GM18526 (cell line): Measurements from ENCODE around the gene USP36.

Experiments
- POLR2A ChIP-seq: IDR thresholded peaks from 3 replicates; pipeline ENCODE4 v1.6.1; 2011; ENCODE audit not compliant: insufficient read length; ENCODE audit errors: extremely low read depth

USP36 gene

GRCh38 chr17:78876094-78876597 is 35.5 kb upstream of the USP36 start:
- TF ChIP-seq POLR2A = no peak

GRCh38 chr17:78875363-78876093 is 34.9 kb upstream of the USP36 start:
- TF ChIP-seq POLR2A = no peak

DNA sequence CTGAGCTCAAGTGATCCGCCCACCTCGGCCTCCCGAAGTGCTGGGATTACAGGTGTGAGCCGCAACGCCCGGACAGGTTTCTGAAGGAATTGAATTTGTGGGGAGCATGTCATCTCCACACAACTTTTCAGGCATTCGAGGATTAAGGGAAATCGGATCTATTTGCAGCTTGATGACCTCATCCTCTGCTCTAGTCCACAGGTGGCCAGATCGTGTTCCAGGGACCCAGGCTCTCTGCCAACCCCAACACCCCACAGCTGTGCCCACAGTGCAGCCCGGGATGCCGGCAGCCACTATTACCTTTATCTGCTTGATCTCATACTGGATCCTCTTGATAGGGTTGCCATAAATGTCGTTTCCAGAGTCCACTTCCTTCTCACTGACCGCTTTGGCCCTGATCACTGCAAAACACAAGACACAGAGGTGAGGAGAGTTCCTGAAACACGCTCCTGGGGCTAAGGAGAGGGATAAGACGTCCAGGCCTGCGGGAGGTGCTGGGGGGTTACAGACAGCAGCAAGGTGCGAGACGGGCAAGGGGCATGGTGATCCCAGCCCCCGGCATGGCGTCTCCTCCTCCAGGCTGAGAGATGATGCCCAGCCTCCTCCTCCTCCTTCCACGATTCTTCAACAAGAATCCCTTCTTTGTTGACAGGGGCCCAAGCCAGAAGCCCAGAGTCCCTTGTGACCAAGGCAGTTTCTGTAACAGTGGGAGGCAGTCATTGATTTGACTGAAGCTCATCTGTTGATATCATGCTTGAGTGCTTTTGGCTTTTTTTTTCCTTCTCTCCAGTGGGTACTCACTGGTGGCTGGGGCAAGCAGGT is 33.1 kb upstream of the USP36 start:
- no peak for TF ChIP-seq POLR2A

DNA sequence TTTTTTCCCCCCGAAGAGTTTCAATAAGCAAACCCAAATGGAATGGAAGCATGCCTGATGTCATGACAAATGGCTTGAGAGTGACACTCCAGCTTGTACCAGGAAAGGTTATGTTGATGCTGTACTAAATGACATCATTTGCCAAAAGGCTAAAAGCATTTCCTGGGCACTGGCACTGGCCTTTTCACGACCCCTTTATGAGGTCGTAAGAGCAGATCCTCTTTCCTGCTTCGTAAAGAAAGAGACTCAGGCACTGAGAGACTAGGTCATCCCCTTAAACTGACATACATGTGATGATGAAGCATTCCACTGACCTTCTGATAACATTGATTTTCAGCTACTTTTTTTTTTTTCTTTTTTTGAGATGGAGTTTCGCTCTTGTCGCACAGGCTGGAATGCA is 31.9 kb upstream of the USP36 start:
- TF ChIP-seq POLR2A = no peak

DNA sequence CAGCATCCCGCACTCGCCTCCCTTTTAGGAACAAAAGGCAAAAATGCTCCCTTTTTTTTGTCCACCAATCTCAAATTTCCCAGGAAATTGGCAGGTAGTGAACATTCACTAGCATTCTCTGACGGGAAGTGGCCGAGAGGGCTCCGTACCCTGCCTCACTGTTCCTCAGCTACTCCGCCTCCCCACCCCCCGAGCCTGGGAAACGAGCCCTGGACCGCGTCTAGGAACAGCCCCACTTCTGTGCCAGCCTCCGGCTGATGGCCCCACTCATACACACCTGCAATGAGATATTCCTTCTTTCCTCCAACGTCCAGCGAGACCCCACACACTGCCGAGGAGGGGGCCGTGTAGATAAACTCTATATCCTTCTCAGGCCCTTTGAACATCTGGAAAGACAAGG is 30.0 kb upstream of the USP36 start:
- no peak for TF ChIP-seq POLR2A

GRCh38 chr17:78868391-78868790 is 27.8 kb upstream of the USP36 start:
- no peak for TF ChIP-seq POLR2A

- no peak for TF ChIP-seq POLR2A
Measured at GRCh38 chr17:78865682-78866390, 25.2 kb upstream of the USP36 start.

- TF ChIP-seq POLR2A = no peak
Measured at GRCh38 chr17:78864117-78864516, 23.5 kb upstream of the USP36 start.

GRCh38 chr17:78862073-78863023 is 21.7 kb upstream of the USP36 start:
- no peak for TF ChIP-seq POLR2A

DNA sequence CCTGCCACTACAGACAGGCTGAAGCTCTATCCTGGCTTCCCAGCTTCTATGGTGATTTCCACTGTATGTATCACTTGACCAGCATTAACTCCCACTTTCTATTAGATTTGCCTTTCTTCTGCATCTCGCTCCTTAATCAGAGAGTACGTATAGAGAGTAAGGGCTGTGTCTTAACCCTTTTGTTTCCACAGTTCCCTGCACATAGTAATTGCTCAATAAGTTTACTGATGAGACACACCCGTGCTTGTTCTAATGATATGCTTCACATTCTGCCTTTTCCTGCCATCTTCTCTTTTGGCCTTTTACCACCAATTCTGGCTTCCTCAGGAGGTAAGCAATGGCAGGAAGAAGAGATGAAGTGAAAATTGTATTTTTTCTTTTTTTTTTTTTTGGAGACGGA is 20.6 kb upstream of the USP36 start:
- no peak for TF ChIP-seq POLR2A

DNA sequence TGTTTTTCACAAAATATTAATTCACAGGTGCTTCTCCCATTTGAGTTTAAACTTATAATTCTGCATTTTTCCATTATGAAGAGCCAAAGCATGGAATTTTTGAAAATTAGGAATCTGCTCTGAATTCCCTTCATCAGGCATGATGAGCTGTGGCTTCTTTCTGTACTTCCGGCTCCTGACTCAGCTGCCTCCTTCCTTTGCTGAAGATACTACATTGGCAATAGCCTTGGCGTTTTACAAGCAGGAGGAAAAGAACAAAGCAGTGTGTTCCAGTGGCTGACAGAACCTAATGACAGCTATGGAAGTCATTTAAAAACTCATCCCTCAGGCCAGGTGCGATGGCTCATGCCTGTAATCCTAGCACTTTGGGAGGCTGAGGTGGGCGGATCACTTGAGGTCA is 18.4 kb upstream of the USP36 start:
- no peak for TF ChIP-seq POLR2A

DNA sequence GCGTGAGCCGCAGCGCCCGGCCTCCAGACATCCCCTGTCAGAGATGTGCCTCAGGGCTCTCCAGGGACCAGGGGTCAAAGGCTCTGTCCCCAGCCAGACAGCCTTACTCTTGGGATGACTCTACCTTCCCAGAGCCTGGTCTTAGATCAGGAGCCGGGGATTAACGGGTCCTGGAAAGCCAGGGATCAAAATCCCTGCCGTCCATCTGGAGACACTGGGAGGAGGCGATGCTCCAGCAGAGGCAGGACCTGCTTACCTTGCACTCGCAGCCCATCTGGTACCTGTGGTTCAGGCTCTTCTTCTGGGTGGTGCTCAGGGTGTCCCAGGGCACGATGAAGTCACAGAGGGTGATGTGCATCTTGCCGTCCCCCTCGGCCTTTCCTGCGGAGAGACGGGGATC is 16.7 kb upstream of the USP36 start:
- TF ChIP-seq POLR2A = no peak

- no peak for TF ChIP-seq POLR2A
Measured at GRCh38 chr17:78855561-78856165, 15.0 kb upstream of the USP36 start.

GRCh38 chr17:78854508-78854907 is 13.9 kb upstream of the USP36 start:
- no peak for TF ChIP-seq POLR2A

DNA sequence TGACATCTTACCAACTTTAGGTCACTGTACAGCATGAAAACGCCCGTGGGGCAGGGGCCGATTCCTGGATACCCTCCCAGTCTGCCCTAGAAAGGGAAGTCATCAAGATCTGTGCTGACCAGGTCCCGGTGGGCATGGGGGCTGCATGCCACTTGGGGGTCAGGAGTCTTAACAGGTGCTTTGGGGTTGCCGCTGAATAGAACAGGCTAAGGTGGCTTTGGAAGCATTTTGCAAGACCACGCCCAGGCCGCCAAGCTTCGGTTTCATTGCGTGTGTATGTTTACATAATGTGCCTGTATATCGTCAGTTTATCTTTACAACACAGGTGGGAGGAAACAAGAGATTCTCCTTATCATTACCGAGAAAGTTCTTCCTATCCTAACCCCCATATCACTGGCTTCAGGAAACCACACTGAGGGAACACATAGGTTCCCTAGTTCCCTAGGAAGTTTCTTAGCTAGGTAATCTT is 13.3 kb upstream of the USP36 start:
- TF ChIP-seq POLR2A = no peak

DNA sequence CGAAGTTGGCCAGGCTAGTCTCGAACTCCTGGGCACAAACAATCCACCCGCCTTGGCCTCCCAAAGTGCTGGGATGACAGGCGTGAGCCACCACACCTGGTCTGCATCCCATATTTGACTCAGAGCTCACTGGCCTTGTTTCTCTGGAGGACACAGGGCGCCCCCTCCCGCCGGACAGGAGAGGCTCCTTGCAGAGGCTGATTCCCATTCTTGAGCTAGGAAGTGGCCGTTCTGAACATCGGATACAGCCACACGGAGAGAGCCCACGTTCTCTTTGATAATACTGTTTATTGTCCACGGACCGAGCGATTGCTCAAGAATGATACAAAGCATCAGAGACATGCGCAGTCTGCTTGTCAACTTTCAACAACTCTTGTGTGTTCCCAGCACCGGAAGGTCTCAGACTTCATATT is 12.1 kb upstream of the USP36 start:
- TF ChIP-seq POLR2A = no peak
